HG02970 (cell line): ENCODE data around the gene PTPRN2.

ENCODE experiments used
- ATAC-seq: cut with Tn5 transposase; IDR thresholded peaks from one replicate; pipeline ENCODE4 v1.9.1; 2021; ENCODE audit warnings: mild to moderate bottlenecking, moderate library complexity, moderate number of reproducible peaks; ENCODE audit not compliant: unreplicated experiment, low FRiP score

The PTPRN2 gene

DNA sequence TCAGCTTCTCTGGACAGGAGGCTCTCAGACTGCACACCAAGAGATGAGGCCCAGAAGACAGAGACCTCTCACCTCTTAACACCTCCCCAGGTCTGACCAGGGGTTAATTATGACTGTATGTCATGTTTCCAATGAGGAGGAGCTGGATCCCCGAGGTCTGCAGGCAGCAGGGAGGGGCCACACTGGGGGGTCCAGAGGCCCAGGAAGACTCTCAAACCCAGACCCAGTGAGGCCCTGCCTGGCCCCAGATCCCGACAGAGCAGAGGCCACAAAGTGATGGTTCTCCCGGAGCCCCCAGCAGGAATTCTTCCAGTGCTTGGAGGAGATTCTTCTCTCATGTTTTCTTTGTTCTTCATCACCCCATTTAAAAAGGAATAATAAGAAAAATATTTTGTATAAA lies 28.8 kb downstream of the PTPRN2 start:
- no peak for ATAC-seq

DNA sequence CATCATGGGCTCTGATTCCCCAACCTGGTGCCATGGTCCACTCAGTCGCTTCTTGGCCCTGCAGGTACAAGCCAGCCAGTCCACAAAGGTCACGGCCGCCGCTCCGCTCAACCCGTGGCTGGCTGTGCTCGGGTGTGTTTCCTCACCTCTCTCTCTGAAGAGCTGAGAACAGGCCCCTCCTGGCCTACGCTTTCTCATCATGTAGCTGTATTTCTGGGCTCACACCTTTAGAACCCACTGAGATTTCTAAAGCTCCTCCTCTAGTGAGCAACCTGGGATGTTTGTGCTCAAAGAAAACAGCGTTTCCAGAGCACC lies 30.2 kb downstream of the PTPRN2 start:
- ATAC-seq, result no peak

DNA sequence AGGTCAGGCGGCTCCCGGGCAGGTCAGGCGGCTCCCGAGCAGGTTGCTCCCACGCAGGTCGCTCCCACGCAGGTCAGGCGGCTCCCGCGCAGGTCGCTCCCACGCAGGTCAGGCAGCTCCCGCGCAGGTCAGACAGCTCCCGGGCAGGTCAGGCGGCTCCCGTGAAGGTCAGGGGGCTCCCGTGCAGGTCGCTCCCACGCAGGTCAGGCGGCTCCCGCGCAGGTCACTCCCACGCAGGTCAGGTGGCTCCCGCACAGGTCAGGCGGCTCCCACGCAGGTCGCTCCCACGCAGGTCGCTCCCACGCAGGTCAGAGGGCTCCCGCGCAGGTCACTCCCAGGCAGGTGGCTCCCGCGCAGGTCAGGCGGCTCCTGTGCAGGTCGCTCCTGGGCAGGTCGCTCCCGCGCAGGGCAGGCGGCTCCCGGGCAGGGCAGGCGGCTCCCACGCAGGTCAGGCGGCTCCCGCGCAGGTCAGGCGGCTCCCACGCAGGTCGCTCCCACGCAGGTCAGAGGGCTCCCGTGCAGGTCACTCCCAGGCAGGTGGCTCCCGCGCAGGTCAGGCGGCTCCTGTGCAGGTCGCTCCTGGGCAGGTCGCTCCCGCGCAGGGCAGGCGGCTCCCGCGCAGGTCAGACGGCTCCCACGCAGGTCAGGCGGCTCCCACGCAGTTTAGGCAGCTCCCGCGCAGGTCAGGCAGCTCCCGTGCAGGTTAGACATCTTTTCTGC lies 30.7 kb downstream of the PTPRN2 start:
- ATAC-seq, result no peak

DNA sequence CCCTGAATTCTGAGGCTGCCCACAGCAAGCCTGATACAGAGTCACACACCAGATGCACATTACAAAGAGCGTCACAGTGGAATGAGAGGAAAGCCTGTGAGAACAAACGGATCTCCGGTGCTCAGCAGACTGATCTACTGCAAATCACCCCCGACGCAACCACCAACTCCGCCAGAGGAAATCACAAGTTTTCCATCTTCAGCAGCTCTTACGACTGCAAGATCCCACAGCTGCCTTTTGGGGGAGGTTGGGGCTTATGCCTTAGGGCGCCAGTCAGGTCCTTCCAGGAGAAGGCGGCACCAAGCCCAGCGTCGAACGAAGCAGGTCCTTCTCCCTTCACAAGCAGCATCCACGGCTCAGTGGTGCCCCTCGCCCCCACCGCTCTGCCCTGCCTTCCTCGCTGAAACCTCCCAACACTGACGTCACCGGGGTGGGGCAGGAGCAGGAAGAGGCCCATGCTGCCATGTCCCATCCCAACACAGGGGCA lies 32.5 kb downstream of the PTPRN2 start:
- ATAC-seq, result no peak

DNA sequence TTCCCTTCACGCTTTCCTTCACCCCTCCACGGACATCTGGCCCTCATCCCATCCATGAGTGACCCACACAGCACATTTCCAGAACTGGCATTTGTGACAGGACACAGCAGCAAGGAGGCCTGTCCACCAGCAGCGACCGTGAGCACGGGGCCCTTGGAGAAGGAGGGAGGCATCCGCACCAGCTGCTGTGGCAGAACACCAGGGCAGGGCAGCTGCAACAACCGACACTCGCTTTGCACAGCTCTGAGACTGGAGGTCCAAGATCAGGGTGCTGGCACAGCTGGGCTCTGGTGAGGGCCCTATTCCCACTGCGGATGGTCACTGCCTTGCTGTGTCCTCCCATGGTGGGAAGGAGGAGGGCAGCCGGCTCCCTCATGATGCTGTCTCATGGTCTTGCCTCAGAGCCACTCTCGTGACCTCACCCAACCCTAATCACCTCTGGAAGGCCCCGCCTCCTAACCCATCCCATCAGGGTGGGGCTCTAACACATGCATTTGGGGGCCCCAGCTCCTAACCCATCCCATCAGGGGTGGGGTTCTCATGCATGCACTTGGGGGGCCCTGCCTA lies 36.7 kb downstream of the PTPRN2 start:
- ATAC-seq, result no peak

- ATAC-seq, result no peak
Measured at GRCh38 chr7:158550394-158550700, 37.3 kb downstream of the PTPRN2 start.

DNA sequence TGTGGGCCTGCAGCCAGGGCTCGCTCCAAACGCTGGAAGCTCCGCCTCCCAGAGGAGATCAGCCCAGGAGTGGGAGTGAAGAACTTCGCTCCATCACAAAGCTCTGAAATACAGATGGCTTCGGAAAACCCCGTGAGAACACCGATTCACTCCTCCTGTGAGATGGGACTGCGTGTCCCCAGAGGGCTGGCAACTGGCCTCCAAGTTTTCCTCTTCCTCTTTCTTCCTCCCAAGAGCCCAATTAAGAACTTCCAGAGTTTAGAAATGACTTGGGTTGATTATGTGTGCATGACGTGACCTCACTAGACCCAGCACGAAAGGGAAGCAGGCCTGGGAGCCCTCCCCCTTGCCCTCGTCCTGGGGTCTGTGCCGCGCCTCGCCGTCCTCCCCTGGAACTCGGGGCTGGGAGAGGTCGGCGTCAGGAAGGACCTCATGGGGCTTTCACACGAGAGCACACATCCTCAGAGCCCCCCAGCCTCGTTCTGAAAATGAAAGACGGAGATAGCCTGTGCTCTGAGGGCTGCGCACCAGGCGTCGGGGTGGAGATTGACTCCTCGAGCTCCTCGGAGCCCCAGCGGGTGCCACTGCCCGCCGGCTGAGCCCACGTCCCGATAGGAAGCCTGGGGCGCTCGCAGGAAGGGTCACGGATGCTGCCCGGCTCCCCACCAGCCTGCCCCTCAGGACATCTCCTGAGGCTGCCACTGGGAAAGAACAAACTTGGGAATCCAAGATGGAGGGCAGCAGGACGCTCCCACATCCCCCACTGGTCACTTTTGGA lies 37.8 kb downstream of the PTPRN2 start:
- no peak for ATAC-seq

- ATAC-seq, result no peak
Measured at GRCh38 chr7:158549176-158549615, 38.4 kb downstream of the PTPRN2 start.

DNA sequence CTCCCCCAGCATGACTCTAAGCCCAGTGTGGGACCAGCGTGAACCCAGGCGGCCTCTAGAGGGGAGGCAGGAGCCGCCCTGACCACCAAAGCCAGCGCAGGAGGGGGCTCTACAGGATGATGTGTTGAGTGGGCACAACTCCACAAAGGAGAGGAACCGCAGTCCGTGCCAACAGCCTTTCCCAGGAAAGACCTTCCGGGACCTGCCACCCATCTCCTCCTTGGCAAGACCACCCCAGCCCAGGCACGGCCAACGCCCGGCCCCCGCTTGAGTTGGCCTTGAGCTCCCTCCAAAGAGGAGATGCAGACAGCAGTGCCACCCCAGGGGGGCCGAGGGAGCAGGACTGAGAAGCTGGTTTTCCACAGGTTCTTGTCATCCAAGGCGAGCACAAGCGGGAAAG lies 38.9 kb downstream of the PTPRN2 start:
- no peak for ATAC-seq

GRCh38 chr7:158547817-158548216 lies 39.8 kb downstream of the PTPRN2 start:
- no peak for ATAC-seq

DNA sequence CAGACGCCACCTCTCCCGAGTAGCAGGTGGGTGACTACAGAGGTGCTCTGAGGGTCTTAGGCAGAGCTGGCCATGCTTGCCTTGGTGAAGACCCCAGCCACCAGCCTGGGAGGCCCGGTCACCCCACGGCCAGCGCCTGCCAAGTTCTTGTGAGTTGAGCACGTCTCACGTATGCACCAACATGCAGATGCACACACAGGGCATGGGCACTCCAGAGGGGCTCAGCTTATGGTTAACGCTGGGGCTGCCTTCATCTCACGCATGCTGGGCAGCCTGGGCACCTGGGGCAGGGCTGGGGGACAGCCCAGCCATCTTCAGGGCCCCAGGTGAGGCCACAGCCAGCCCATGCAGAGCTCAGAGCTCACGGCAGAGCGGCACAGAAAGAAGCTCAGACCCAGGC lies 41.0 kb downstream of the PTPRN2 start:
- no peak for ATAC-seq

- no peak for ATAC-seq
Measured at GRCh38 chr7:158546214-158546613, 41.4 kb downstream of the PTPRN2 start.

GRCh38 chr7:158544708-158545107 lies 42.9 kb downstream of the PTPRN2 start:
- ATAC-seq, result no peak

DNA sequence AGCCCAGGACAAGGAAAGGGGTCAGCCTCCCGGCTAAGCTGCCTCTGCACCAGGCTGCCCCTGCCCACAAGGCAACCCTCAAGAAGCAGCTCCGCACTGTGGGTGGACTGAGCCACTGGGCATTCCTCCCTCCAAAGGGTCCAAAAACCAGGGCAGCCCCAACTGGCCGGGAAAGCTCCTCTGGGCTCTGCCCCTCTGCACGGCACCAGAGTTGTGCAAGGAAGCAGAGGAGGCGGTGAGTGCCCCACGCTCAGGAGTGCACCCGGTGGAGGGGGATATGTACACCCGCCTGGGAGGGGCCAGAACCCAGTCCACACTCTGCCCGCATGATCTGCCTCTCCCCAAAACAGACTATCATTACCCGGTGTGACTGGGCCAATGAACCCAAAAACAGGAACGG lies 43.8 kb downstream of the PTPRN2 start:
- no peak for ATAC-seq

DNA sequence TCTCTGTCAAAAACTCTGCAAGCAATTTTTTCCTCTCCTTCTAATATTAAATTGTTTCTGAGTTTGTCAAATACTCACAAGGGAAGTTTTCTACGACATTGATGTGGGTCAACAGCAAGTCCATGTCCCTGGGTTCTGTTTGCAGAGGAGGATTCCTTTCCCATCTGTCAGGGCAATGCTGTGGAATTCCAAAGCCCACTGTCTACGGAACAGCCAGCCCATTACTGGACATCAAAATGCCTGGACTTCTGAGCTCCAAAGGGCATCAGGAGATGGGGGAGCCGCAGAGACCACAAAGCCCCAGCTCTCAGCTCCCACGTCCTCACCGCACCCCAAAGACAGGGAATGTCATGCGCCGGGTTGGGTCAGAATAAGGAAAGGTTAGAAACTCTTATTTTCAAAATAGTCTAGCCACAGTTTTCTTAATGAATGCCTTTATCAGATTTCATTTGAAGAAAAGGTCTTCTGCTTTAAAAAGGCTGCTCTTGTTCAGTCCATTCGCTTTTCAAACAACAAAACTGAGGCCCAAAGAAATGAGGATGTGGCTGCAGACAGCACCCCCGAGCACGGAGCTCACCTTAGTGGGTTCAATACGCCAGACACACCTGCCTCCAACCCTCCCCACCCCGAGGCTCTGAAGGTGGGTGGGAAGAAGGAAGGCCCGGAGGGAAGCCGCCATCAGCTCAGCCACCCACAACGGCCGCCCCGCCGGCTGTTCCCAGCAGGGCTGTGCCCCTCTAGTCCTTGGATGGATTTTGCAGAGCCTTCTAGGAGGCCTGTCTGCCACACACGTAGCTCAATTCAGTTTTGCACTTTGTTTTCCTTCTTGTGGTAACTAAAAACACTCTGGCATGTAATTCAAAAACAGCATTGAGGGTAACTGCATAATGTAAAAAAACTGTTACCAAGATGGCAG lies 44.7 kb downstream of the PTPRN2 start:
- ATAC-seq, result no peak

GRCh38 chr7:158541346-158542010 lies 46.1 kb downstream of the PTPRN2 start:
- ATAC-seq, result no peak

GRCh38 chr7:158539711-158540146 lies 47.9 kb downstream of the PTPRN2 start:
- ATAC-seq, result no peak

GRCh38 chr7:158538156-158538946 lies 49.3 kb downstream of the PTPRN2 start:
- no peak for ATAC-seq

- no peak for ATAC-seq
Measured at GRCh38 chr7:158537516-158537882, 50.1 kb downstream of the PTPRN2 start.
